AG10803 (cell line): ENCODE measurements around the gene TEX35.

Experiments used
- DNase-seq: peaks from one replicate; pipeline ENCODE4 v3.0.0; 2010; ENCODE audit warnings: low read depth
- H3K4me3 ChIP-seq: 2 replicates; pipeline ENCODE4 v1.5.1; 2011; ENCODE audit warnings: mild to moderate bottlenecking, low read length, control low read depth
- CTCF ChIP-seq: conservative IDR thresholded peaks from 2 replicates; pipeline ENCODE4 v1.5.1; 2011; ENCODE audit warnings: mild to moderate bottlenecking, low read length, control low read depth, inconsistent platforms

Gene TEX35

GRCh38 chr1:178512566-178513277 lies at the start of gene TEX35:
TSS of gene TEX35 (plus strand) at chr1:178513109. CDS start at chr1:178513189, 80 bp downstream.
- DNase-seq: no peak
- H3K4me3 ChIP-seq: no peak within 1 kb of the TSS
- no peak for TF ChIP-seq CTCF

DNA sequence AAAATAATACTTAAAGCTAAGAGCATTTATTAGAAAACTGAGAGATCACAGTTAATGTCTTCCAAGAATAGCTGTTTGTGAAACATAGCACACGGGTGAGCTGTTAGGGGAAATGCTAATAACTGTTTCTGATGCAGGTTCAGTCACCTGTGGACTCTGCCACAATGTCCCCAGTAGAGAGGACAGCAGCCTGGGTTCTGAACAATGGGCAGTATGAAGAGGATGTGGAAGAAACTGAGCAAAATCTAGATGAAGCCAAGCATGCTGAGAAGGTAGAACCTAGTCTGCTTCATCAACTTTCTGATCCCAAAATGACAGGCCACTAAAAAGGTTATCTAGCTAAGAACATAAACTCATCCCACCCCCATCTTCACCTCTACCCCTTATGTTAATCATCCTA lies 48.8 kb upstream of the TEX35 start:
- no peak for TF ChIP-seq CTCF
- H3K4me3 ChIP-seq: no peak overlapping the region
- no peak for DNase-seq

- no peak overlapping the region for H3K4me3 ChIP-seq
- DNase-seq: no peak
- no peak for TF ChIP-seq CTCF
Observed at GRCh38 chr1:178464566-178464965, 48.3 kb upstream of the TEX35 start.

- peak; percentile 63 for DNase-seq
- TF ChIP-seq CTCF: no peak
- no peak overlapping the region for H3K4me3 ChIP-seq
Observed at GRCh38 chr1:178465011-178465410, 47.9 kb upstream of the TEX35 start.

- no peak overlapping the region for H3K4me3 ChIP-seq
- no peak for TF ChIP-seq CTCF
- DNase-seq: no peak
Observed at GRCh38 chr1:178467837-178468236, 45.1 kb upstream of the TEX35 start.

DNA sequence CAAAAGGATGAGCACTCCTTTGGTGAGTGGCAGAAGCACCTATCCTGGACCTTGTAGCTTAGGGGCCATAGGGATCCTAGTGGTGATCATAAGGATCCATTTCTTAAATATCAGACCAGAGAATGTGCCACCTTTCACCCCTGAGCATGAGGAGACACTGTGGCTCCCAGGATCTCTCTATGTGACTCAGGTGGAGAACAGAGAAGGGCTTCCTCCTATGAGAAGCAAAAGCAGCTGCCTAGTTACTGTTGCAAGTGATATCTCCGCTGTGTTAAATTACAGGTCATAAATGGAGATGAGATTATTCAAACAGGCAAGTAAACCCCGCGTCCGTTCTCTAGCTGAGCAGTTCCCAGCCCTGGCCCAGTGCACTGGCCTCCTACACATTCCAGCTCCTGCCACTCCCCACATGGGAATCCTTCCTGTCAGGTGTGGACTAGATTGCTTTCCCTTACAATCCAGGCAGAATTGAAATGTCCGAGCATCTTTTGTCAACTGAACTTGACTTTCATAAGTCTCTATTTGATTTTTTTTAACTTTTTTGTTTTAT lies 42.4 kb upstream of the TEX35 start:
- DNase-seq: no peak
- no peak overlapping the region for H3K4me3 ChIP-seq

More for the DNA sequence above, 42.4 kb upstream of the TEX35 start:
- no peak for TF ChIP-seq CTCF
